ENCODE measurements around the gene EXOC3.

Gene EXOC3

DNA sequence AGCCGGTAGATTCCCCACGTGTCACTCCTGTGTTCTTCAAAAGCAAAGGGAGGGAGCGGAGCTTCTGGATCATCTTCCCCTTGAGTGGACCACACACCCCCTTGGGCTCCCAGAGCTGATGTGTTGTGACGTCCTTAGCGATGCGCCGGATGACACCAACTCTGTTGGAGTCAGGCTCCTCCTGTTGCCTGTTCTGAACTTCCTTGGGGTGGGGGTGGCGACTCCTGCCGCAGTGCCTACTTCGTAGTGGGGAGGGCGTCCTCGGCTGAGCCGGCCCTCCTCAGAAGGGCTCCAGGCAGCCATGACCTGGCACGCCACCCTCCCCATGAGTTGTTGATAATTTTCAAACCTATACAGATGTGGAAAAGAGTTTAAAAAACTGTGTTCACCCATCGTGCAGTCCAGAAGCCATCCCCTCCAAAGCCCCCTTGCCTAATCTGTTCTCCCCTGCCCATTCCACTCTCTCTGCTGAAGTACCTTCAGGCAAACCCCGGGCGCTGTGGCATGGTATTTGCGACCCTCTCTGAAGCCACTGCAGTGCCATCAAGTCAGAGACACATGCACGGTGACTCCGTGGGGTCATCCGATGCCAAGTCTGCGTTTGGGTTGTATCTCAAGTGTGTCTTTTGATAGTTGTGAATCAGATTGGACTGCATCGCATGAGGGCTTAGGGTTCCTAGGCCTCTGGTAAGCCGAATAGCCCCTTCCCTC, 16.7 kb downstream of the EXOC3 start:
- ChIA-PET CTCF (no interaction called here), POLR2A (ENCODE audit: low non-redundant PET) (no interaction called here)
- TF ChIP-seq, protein P1, sequence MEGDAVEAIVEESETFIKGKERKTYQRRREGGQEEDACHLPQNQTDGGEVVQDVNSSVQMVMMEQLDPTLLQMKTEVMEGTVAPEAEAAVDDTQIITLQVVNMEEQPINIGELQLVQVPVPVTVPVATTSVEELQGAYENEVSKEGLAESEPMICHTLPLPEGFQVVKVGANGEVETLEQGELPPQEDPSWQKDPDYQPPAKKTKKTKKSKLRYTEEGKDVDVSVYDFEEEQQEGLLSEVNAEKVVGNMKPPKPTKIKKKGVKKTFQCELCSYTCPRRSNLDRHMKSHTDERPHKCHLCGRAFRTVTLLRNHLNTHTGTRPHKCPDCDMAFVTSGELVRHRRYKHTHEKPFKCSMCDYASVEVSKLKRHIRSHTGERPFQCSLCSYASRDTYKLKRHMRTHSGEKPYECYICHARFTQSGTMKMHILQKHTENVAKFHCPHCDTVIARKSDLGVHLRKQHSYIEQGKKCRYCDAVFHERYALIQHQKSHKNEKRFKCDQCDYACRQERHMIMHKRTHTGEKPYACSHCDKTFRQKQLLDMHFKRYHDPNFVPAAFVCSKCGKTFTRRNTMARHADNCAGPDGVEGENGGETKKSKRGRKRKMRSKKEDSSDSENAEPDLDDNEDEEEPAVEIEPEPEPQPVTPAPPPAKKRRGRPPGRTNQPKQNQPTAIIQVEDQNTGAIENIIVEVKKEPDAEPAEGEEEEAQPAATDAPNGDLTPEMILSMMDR (conservative IDR thresholded peaks at IDR 0.05; ENCODE audit: low read depth) = no peak
- DNase-seq (ENCODE audit: low spot score) = no peak
- H3K27ac ChIP-seq = peak overlapping the region; percentile 78; the same call in 1 of the 2 replicates

DNA sequence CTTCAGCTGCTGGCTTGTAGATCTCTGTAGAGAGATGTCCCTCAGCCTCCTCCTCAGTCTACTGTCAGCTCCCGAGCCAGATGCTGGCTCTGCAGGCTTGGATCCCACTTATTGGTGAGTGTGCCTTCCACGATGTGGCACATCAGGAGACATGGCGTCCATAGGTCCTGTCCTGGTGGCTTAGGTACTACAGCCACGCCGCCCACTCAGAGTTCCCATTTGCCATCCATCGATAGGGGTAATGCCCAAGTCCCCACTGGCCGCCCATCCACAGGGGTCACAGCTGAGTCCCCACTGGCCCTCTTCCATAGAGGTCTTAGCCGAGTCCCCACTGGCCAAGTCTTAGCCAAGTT, 17.3 kb downstream of the EXOC3 start:
- H3K27ac ChIP-seq = no peak overlapping the region
- ChIA-PET CTCF (no interaction called here), POLR2A (ENCODE audit: low non-redundant PET) (no interaction called here)
- TF ChIP-seq, protein P1 (conservative IDR thresholded peaks at IDR 0.05; ENCODE audit: low read depth) = no peak
- no peak for DNase-seq (ENCODE audit: low spot score)

DNA sequence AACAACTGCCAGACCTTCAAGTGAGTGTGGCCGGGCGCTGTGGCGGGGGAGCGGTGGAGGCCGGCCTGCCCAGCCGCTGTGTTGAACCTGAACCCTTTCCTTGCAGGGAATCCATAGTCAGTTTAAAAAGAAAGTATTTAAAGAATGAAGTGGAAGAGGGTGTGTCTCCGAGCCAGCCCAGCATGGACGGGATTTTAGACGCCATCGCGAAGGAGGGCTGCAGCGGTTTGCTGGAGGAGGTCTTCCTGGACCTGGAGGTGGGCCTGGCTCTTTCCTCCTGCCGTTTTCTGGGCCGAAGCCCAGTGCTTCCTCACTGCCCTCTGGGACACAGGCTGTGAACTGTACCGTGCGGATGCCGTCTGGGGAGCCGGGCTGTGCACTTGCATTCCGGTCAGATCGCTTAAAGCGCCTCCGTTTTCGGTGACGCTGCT, 19.1 kb downstream of the EXOC3 start:
- ChIA-PET CTCF (no interaction called here), POLR2A (ENCODE audit: low non-redundant PET) (no interaction called here)
- no peak overlapping the region for H3K27ac ChIP-seq

DNA sequence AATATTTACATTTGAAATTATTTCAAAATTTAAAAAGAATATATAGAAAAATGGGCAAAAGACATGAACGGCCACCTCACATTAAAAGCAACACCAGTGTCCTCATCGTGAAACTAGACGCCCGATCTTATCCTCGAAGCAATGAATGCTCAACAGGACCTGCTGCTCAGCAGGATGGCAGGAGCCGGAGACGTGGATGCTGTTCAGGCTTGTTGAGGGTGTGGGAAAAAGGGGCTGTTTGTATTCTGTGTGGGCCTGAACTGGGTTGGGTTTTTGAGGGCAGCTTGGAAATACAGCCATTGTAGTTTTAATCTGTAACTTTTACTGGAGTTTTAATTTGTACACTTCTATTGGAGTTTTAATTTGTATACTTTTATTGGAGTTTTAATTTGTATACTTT, 20.3 kb downstream of the EXOC3 start:
- ChIA-PET CTCF (no interaction called here), POLR2A (ENCODE audit: low non-redundant PET) (no interaction called here)
- TF ChIP-seq, protein P1 (conservative IDR thresholded peaks at IDR 0.05; ENCODE audit: low read depth) = no peak
- no peak overlapping the region for H3K27ac ChIP-seq
- DNase-seq (ENCODE audit: low spot score) = no peak

More for the DNA sequence above, 19.1 kb downstream of the EXOC3 start:
- DNase-seq (ENCODE audit: low spot score) = no peak
- TF ChIP-seq, protein P1 (conservative IDR thresholded peaks at IDR 0.05; ENCODE audit: low read depth) = no peak

DNA sequence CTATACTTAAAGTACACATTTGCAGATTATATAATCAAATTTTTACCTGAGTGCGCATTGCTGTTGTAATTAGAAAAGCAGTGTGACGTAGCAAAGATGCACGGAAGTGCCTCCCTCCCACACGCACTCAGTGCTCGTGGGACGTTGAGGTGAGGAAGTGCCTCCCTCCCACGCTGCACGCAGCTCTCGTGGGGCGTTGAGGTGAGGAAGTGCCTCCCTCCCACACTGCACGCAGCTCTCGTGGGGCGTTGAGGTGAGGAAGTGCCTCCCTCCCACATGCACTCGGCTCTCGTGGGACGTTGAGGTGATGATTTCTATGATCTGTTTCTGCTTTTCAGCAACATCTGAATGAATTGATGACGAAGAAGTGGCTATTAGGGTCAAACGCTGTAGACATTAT, 21.0 kb downstream of the EXOC3 start:
- POLR2A ChIA-PET (ENCODE audit: low non-redundant PET) = no interaction called here

DNA sequence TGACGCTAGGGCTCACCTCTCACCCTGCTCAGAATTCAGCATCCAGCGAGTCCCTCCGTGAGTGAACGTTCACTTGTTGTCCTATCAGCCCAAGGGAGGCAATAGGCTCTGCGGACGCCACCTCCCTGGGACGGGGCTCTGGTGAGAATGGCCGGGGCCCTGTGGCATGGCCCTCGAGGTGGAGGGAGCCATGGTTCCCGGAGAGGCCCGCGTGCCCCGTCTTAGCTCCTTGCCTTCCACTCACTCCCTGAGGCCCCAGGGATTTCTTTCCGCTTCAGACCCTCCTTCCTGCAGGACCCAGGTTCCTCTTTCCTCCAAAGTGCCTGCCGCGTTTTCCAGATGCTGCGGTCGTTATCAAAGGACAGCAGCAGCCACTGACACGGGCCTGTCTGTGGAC, 21.5 kb downstream of the EXOC3 start:
- H3K27ac ChIP-seq = no peak overlapping the region
- ChIA-PET POLR2A (ENCODE audit: low non-redundant PET) (no interaction called here), CTCF (interaction anchor here (0.7 kb wide), 1 partner anchor 282 kb away, joined by 3 read pairs; no protein-coding TSS in a partner anchor)
- DNase-seq (ENCODE audit: low spot score) = no peak
- TF ChIP-seq, protein P1 (conservative IDR thresholded peaks at IDR 0.05; ENCODE audit: low read depth) = no peak

More for the DNA sequence above, 21.0 kb downstream of the EXOC3 start:
- no peak overlapping the region for H3K27ac ChIP-seq
- no peak for DNase-seq (ENCODE audit: low spot score)
- TF ChIP-seq, protein P1 (conservative IDR thresholded peaks at IDR 0.05; ENCODE audit: low read depth) = no peak
- CTCF ChIA-PET = interaction anchor here (0.7 kb wide), 1 partner anchor 282 kb away, joined by 3 read pairs; no protein-coding TSS in a partner anchor
